Measurements from ENCODE around the gene DCHS2. TPM values are rescaled to one million over a fixed set of nuclear protein-coding genes. Genes with fewer than 3 reads are reported as not detected.

The DCHS2 gene
- total RNA-seq, 1 donor from 2014 or later: 3.7 TPM

GRCh38 chr4:154490583-154491340, 837 bp downstream of the DCHS2 start:
- no peak for DNase-seq

- no peak for DNase-seq
These were observed 1.4 kb downstream of the DCHS2 start for GRCh38 chr4:154490234-154490582.

- no peak for DNase-seq
These were observed 1.9 kb downstream of the DCHS2 start for GRCh38 chr4:154489558-154490233.

GRCh38 chr4:154487145-154487544, 4.5 kb downstream of the DCHS2 start:
- no peak for DNase-seq

GRCh38 chr4:154485127-154485773, 6.3 kb downstream of the DCHS2 start:
- no peak for DNase-seq

GRCh38 chr4:154478547-154478946, 13.1 kb downstream of the DCHS2 start:
- DNase-seq: no peak

GRCh38 chr4:154478128-154478527, 13.5 kb downstream of the DCHS2 start:
- DNase-seq: no peak

- DNase-seq: no peak
These were observed 15.4 kb downstream of the DCHS2 start for GRCh38 chr4:154476232-154476631.

- no peak for DNase-seq
These were observed 15.8 kb downstream of the DCHS2 start for GRCh38 chr4:154475820-154476219.

- no peak for DNase-seq
These were observed 18.1 kb downstream of the DCHS2 start for GRCh38 chr4:154473497-154473896.

- no peak for DNase-seq
These were observed 18.7 kb downstream of the DCHS2 start for GRCh38 chr4:154472858-154473257.

- DNase-seq: no peak
These were observed 19.9 kb downstream of the DCHS2 start for GRCh38 chr4:154471526-154472331.

GRCh38 chr4:154471032-154471431, 20.6 kb downstream of the DCHS2 start:
- DNase-seq: no peak

GRCh38 chr4:154467886-154468285, 23.7 kb downstream of the DCHS2 start:
- DNase-seq: no peak

GRCh38 chr4:154466336-154466735, 25.3 kb downstream of the DCHS2 start:
- DNase-seq: no peak

- no peak for DNase-seq
These were observed 26.5 kb downstream of the DCHS2 start for GRCh38 chr4:154465085-154465484.

GRCh38 chr4:154464654-154465053, 26.9 kb downstream of the DCHS2 start:
- DNase-seq: no peak

- DNase-seq: no peak
These were observed 29.4 kb downstream of the DCHS2 start for GRCh38 chr4:154462081-154462810.

GRCh38 chr4:154457471-154457870, 34.1 kb downstream of the DCHS2 start:
- DNase-seq: no peak

GRCh38 chr4:154456889-154457288, 34.7 kb downstream of the DCHS2 start:
- DNase-seq: no peak

- DNase-seq: no peak
These were observed 35.4 kb downstream of the DCHS2 start for GRCh38 chr4:154456240-154456639.

- DNase-seq: no peak
These were observed 36.5 kb downstream of the DCHS2 start for GRCh38 chr4:154455111-154455510.

Data from occipital lobe (tissue), 2 donors.